GM23338 (cell line): ENCODE data around the gene HEXD. TPM values are rescaled to one million over a fixed set of nuclear protein-coding genes. Genes with fewer than 3 reads are reported as not detected.

Experiments used
- ATAC-seq: fragments of 200-7000 bp; cut with Tn5 transposase; 3 replicates; pipeline ENCODE4 v1.9.1; 2020
- DNase-seq: peaks from one replicate; pipeline ENCODE4 v3.0.0-alpha.2; 2015; ENCODE audit warnings: low spot score
- H2AFZ ChIP-seq: fragments of 200-600 bp; sonication (generic); 2 replicates; pipeline ENCODE4 v1.8.0; 2016; ENCODE audit warnings: antibody characterized with exemption, mild to moderate bottlenecking, moderate library complexity
- H3F3A ChIP-seq: fragments of 200-600 bp; sonication (generic); replicated peaks from 2 replicates; pipeline ENCODE4 v1.8.0; 2017; ENCODE audit warnings: antibody characterized with exemption, mixed run types, low read depth
- H3K27ac ChIP-seq: fragments of 200-600 bp; sonication (generic); 2 replicates; pipeline ENCODE4 v1.6.1; 2016; ENCODE audit warnings: low read depth
- H3K27me3 ChIP-seq: fragments of 200-600 bp; sonication (generic); 2 replicates; pipeline ENCODE4 v1.8.0; 2016; ENCODE audit warnings: mild to moderate bottlenecking, mixed run types, moderate library complexity; ENCODE audit not compliant: insufficient read depth
- H3K36me3 ChIP-seq: fragments of 200-600 bp; sonication (generic); 2 replicates; pipeline ENCODE4 v1.8.0; 2016; ENCODE audit warnings: mild to moderate bottlenecking; ENCODE audit not compliant: insufficient read depth
- H3K4me1 ChIP-seq: fragments of 200-600 bp; sonication (generic); 2 replicates; pipeline ENCODE4 v1.8.0; 2016; ENCODE audit warnings: mild to moderate bottlenecking, moderate library complexity; ENCODE audit not compliant: insufficient read depth
- H3K4me2 ChIP-seq: fragments of 200-600 bp; sonication (generic); 2 replicates; pipeline ENCODE4 v1.7.1; 2017; ENCODE audit warnings: mixed run types
- H3K4me3 ChIP-seq: fragments of 200-600 bp; sonication (generic); 2 replicates; pipeline ENCODE4 v1.6.1; 2016; ENCODE audit warnings: mixed run types
- H3K79me2 ChIP-seq: fragments of 200-600 bp; sonication (generic); replicated peaks from 2 replicates; pipeline ENCODE4 v1.8.0; 2017; ENCODE audit warnings: mild to moderate bottlenecking; ENCODE audit not compliant: insufficient read depth
- H3K9me2 ChIP-seq: fragments of 200-600 bp; sonication (generic); 2 replicates; pipeline ENCODE4 v1.8.0; 2017; ENCODE audit not compliant: insufficient read depth
- H4K20me1 ChIP-seq: fragments of 200-600 bp; sonication (generic); replicated peaks from 2 replicates; pipeline ENCODE4 v1.8.0; 2017; ENCODE audit warnings: mild to moderate bottlenecking; ENCODE audit not compliant: insufficient read depth
- H3K27ac Mint-ChIP-seq: 2 replicates; pipeline ENCODE4 v1.8.0; 2020; ENCODE audit warnings: inconsistent platforms, mild to moderate bottlenecking, moderate library complexity, mixed read lengths
- H3K27me3 Mint-ChIP-seq: 3 replicates; pipeline ENCODE4 v1.8.0; 2022; ENCODE audit warnings: low read depth, mild to moderate bottlenecking, moderate library complexity, mixed read lengths, inconsistent platforms; ENCODE audit not compliant: insufficient read depth, poor library complexity
- H3K36me3 Mint-ChIP-seq: 3 replicates; pipeline ENCODE4 v1.8.0; 2021; ENCODE audit warnings: low read depth, mild to moderate bottlenecking, inconsistent platforms, moderate library complexity, mixed read lengths
- H3K4me1 Mint-ChIP-seq: 3 replicates; pipeline ENCODE4 v1.8.0; 2020; ENCODE audit warnings: mild to moderate bottlenecking, inconsistent platforms, mixed read lengths
- H3K4me3 Mint-ChIP-seq: 3 replicates; pipeline ENCODE4 v1.8.0; 2021; ENCODE audit warnings: moderate library complexity, mild to moderate bottlenecking, inconsistent platforms, mixed read lengths
- H3K9me3 Mint-ChIP-seq: 3 replicates; pipeline ENCODE4 v1.8.0; 2020; ENCODE audit warnings: moderate library complexity, mild to moderate bottlenecking, inconsistent platforms, mixed read lengths
- EZH2 ChIP-seq: fragments of 200-600 bp; sonication (generic); IDR thresholded peaks from one replicate; pipeline ENCODE4 v1.8.0; 2017; ENCODE audit warnings: antibody characterized with exemption, mild to moderate bottlenecking, low read depth; ENCODE audit not compliant: unreplicated experiment
- STAT1 ChIP-seq: IDR thresholded peaks from one replicate; pipeline ENCODE4 v1.6.1; 2016; ENCODE audit warnings: antibody characterized with exemption; ENCODE audit not compliant: unreplicated experiment
- ZNF462 ChIP-seq: fragments of 250-450 bp; sonication (Bioruptor Pico); IDR thresholded peaks from 2 replicates; pipeline ENCODE4 v1.5.0; 2020; ENCODE audit warnings: mild to moderate bottlenecking, moderate library complexity
- polyA plus RNA-seq: library from polyadenylated mRNA; unstranded; fragments of >200 nt; fragmentation: Nextera tagmentation; extraction: Ambion mirVana; gene quantifications from 2 replicates; pipeline ENCODE4 v1.2.1, GENCODE V29; 2016
- small RNA-seq: library from RNA; depleted of rRNA; stranded (forward); fragments of <200 nt; gene quantifications from one replicate; pipeline ENCODE3, GENCODE V24; 2014; ENCODE audit warnings: low replicate concordance
- total RNA-seq: library from RNA; depleted of rRNA; stranded (reverse); fragments of >200 nt; shearing (Covaris generic); gene quantifications from 2 replicates; pipeline ENCODE4 v1.2.3, GENCODE V29; 2014; rRNA removed

HEXD gene
- total and polyA plus RNA-seq, 2 experiments from 2014 or later, result 11.9 to 31.1 TPM

GRCh38 chr17:82491196-82491530 is 73.0 kb downstream of the HEXD start (continued):
- no peak for TF ChIP-seq ZNF462
- no peak for TF ChIP-seq EZH2

DNA sequence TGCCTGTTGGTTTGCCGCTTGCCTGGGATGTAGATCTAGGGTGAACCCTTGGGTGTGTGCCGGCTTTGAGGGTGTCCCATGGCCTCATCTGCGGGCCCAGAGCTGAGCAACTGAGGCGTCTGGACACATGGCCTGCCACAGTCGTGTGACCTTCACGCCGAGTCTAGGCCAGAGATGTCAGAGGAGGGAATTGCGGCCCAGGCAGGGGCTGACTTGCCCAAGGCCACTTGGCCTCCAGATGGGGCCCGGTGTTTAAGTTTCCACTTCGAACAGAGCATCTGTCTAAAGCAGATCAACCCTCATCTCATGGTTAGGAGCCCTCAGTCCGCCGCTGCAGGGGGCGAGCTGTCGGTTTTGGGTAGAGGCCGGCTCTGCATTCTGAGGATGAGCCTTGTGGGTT is 73.4 kb downstream of the HEXD start:
- ATAC-seq (no peak), DNase-seq (no peak)
- H3K27ac ChIP-seq, result no peak overlapping the region
- H3K27me3 ChIP-seq, result peaks cover 7% of the 10 kb centered on the region
- H3K4me2 ChIP-seq, result no peak overlapping the region
- peaks cover 17% of the 10 kb centered on the region for H3K4me1 ChIP-seq
- no peaks in the 10 kb centered on the region for H3K79me2 ChIP-seq
- peaks cover 6% of the 10 kb centered on the region; the same call in 2 of the 3 replicates for H3K9me3 Mint-ChIP-seq
- H3K36me3 Mint-ChIP-seq, result peaks cover 17% of the 10 kb centered on the region
- peaks cover 29% of the 10 kb centered on the region for H3K27me3 Mint-ChIP-seq
- no peaks in the 10 kb centered on the region for H3K9me2 ChIP-seq
- no peak for TF ChIP-seq STAT1
- no peak overlapping the region for H3K27ac Mint-ChIP-seq
- H3K4me3 Mint-ChIP-seq, result no peak overlapping the region
- H3K4me3 ChIP-seq, result no peak overlapping the region
- H3F3A ChIP-seq, result peaks cover 20% of the 10 kb centered on the region; the same call in 1 of the 2 replicates
- H3K36me3 ChIP-seq, result no peaks in the 10 kb centered on the region
- no peaks in the 10 kb centered on the region for H4K20me1 ChIP-seq
- H3K4me1 Mint-ChIP-seq, result peaks cover 5% of the 10 kb centered on the region; the same call in 2 of the 3 replicates
- no peak overlapping the region for H2AFZ ChIP-seq

Small RNA genes lying within 50 kb of the gene (small RNA-seq; reads per million reads assigned to genes)
- not detected for gene RF00019

Other genes with a start within 250 kb of the HEXD start
- gene CCDC57, start 205.5 kb upstream of the HEXD start, total RNA-seq, result 6.7 and 16.3 TPM in 2 replicates
- 6.4 and 7.0 TPM in 2 replicates for gene CCDC57, start 205.5 kb upstream of the HEXD start, polyA plus RNA-seq
- gene SLC16A3, start 189.3 kb upstream of the HEXD start, total RNA-seq, result 10.6 and 14.4 TPM in 2 replicates
- gene SLC16A3, start 189.3 kb upstream of the HEXD start, polyA plus RNA-seq, result 2.9 and 3.5 TPM in 2 replicates
- 48.4 and 66.4 TPM in 2 replicates for gene CSNK1D, start 144.6 kb upstream of the HEXD start, total RNA-seq
- gene CSNK1D, start 144.6 kb upstream of the HEXD start, polyA plus RNA-seq, result 43.5 and 55.3 TPM in 2 replicates
- 0.42 and 0.58 TPM in 2 replicates for gene CD7, start 100.7 kb upstream of the HEXD start, total RNA-seq
- gene CD7, start 100.7 kb upstream of the HEXD start, polyA plus RNA-seq, result 0.44 TPM in 1 of 2 replicates, not detected in the other
- gene SECTM1, start 84.6 kb upstream of the HEXD start, total RNA-seq, result 0.16 and 1.3 TPM in 2 replicates
- gene SECTM1, start 84.6 kb upstream of the HEXD start, polyA plus RNA-seq, result 0.21 TPM in 1 of 2 replicates, not detected in the other
- 0.66 and 1.1 TPM in 2 replicates for gene TEX19, start 59.1 kb upstream of the HEXD start, total RNA-seq
- gene TEX19, start 59.1 kb upstream of the HEXD start, polyA plus RNA-seq, result 0.10 and 0.23 TPM in 2 replicates
- 0.49 and 0.82 TPM in 2 replicates for gene UTS2R, start 46.6 kb upstream of the HEXD start, total RNA-seq
- gene UTS2R, start 46.6 kb upstream of the HEXD start, polyA plus RNA-seq, result not detected in 2 replicates
- 24.6 and 30.8 TPM in 2 replicates for gene OGFOD3, start 239 bp downstream of the HEXD start, total RNA-seq
- 9.6 and 10.6 TPM in 2 replicates for gene OGFOD3, start 239 bp downstream of the HEXD start, polyA plus RNA-seq
- gene CYBC1, start 32.4 kb downstream of the HEXD start, total RNA-seq, result 61.2 and 72.4 TPM in 2 replicates
- gene CYBC1, start 32.4 kb downstream of the HEXD start, polyA plus RNA-seq, result 22.5 and 24.7 TPM in 2 replicates
- 66.1 and 83.8 TPM in 2 replicates for gene NARF, start 40.4 kb downstream of the HEXD start, total RNA-seq
- gene NARF, start 40.4 kb downstream of the HEXD start, polyA plus RNA-seq, result 67.1 and 69.5 TPM in 2 replicates
- gene FOXK2, start 101.4 kb downstream of the HEXD start, total RNA-seq, result 62.4 and 66.0 TPM in 2 replicates
- gene FOXK2, start 101.4 kb downstream of the HEXD start, polyA plus RNA-seq, result 12.2 and 12.3 TPM in 2 replicates
- gene WDR45B, start 230.1 kb downstream of the HEXD start, total RNA-seq, result 96.4 and 97.6 TPM in 2 replicates
- gene WDR45B, start 230.1 kb downstream of the HEXD start, polyA plus RNA-seq, result 69.4 and 82.3 TPM in 2 replicates